Neural cell (in vitro differentiated cells): ENCODE results near the gene PLD1.

Experiments
- EP300 ChIP-seq: fragments of 450-650 bp; conservative IDR thresholded peaks from 2 replicates; pipeline ENCODE4 v1.6.1; 2014; ENCODE audit warnings: antibody characterized with exemption, mild to moderate bottlenecking, moderate library complexity; ENCODE audit not compliant: poor library complexity, severe bottlenecking
- EZH2 ChIP-seq: fragments of 200-600, 300-800 bp; shearing (Covaris generic), sonication (generic); IDR thresholded peaks from 2 replicates; pipeline ENCODE4 v1.6.1; 2014; ENCODE audit warnings: antibody characterized with exemption, low read length, borderline replicate concordance, mild to moderate bottlenecking; ENCODE audit not compliant: insufficient read depth, poor library complexity, severe bottlenecking
- POLR2AphosphoS5 ChIP-seq: IDR thresholded peaks from 2 replicates; pipeline ENCODE4 v1.6.1; 2012
- RAD21 ChIP-seq: fragments of 450-650 bp; conservative IDR thresholded peaks from 2 replicates; pipeline ENCODE4 v1.6.1; 2014; ENCODE audit warnings: antibody characterized with exemption, mild to moderate bottlenecking, moderate library complexity
- SMC3 ChIP-seq: fragments of 450-650 bp; conservative IDR thresholded peaks from 2 replicates; pipeline ENCODE4 v1.6.1; 2014; ENCODE audit warnings: antibody characterized with exemption, mild to moderate bottlenecking, moderate library complexity; ENCODE audit not compliant: poor library complexity
- TAF1 ChIP-seq: IDR thresholded peaks from 2 replicates; pipeline ENCODE4 v1.6.1; 2012; ENCODE audit warnings: low read depth
- TF ChIP-seq, protein P1 (sequence below): fragments of 450-650 bp; IDR thresholded peaks from 2 replicates; pipeline ENCODE4 v1.5.1; 2014; ENCODE audit warnings: antibody characterized with exemption, mild to moderate bottlenecking, moderate library complexity; ENCODE audit not compliant: poor library complexity, severe bottlenecking
- TF ChIP-seq, protein P2 (sequence below): IDR thresholded peaks from 2 replicates; pipeline ENCODE4 v1.6.1; 2012; ENCODE audit warnings: borderline replicate concordance

DNA sequence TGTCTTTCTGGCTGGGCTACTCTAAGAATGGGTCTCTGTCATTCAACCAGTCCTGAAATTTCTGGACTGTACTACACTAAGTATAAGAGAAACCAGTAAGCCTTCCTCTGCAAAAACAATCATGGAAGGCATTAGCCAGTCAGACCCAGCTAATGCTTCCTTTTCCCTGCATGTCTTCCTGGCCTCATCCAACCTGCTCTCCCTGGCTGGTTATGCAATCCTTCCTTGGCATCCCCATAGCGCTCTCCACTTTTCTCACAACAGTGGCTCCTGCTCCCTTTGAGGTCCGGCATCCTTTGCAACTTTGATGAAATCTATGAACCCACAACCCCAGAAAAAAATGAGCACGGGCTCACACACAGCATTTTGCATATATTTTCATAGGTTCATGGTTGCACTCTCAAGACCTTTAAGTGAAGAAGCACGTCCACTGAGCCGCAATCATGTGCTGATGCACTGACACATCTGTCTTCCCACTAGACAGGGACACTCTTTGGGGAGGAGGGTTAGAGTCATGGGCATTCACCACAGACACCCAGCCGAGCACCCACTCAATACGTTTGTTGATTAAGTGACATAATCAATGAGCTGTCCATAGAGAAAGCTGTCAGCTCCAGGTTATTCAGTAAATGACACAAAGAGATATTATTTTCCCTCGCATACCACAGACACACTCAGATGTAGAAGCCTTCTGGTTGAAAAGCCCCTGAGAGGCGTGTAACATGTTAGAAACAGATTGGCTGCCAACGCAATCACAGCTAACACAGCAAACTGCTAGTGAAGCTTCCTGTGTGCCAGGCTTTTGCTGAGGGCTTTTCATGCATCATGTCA is 66.7 kb downstream of the PLD1 start:
- TF ChIP-seq, protein P1, sequence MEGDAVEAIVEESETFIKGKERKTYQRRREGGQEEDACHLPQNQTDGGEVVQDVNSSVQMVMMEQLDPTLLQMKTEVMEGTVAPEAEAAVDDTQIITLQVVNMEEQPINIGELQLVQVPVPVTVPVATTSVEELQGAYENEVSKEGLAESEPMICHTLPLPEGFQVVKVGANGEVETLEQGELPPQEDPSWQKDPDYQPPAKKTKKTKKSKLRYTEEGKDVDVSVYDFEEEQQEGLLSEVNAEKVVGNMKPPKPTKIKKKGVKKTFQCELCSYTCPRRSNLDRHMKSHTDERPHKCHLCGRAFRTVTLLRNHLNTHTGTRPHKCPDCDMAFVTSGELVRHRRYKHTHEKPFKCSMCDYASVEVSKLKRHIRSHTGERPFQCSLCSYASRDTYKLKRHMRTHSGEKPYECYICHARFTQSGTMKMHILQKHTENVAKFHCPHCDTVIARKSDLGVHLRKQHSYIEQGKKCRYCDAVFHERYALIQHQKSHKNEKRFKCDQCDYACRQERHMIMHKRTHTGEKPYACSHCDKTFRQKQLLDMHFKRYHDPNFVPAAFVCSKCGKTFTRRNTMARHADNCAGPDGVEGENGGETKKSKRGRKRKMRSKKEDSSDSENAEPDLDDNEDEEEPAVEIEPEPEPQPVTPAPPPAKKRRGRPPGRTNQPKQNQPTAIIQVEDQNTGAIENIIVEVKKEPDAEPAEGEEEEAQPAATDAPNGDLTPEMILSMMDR = no peak
- TF ChIP-seq POLR2AphosphoS5 = no peak
- no peak for TF ChIP-seq SMC3
- TF ChIP-seq TAF1 = no peak
- TF ChIP-seq, protein P2, sequence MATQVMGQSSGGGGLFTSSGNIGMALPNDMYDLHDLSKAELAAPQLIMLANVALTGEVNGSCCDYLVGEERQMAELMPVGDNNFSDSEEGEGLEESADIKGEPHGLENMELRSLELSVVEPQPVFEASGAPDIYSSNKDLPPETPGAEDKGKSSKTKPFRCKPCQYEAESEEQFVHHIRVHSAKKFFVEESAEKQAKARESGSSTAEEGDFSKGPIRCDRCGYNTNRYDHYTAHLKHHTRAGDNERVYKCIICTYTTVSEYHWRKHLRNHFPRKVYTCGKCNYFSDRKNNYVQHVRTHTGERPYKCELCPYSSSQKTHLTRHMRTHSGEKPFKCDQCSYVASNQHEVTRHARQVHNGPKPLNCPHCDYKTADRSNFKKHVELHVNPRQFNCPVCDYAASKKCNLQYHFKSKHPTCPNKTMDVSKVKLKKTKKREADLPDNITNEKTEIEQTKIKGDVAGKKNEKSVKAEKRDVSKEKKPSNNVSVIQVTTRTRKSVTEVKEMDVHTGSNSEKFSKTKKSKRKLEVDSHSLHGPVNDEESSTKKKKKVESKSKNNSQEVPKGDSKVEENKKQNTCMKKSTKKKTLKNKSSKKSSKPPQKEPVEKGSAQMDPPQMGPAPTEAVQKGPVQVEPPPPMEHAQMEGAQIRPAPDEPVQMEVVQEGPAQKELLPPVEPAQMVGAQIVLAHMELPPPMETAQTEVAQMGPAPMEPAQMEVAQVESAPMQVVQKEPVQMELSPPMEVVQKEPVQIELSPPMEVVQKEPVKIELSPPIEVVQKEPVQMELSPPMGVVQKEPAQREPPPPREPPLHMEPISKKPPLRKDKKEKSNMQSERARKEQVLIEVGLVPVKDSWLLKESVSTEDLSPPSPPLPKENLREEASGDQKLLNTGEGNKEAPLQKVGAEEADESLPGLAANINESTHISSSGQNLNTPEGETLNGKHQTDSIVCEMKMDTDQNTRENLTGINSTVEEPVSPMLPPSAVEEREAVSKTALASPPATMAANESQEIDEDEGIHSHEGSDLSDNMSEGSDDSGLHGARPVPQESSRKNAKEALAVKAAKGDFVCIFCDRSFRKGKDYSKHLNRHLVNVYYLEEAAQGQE = no peak
- TF ChIP-seq EP300 = peak; percentile 48
- TF ChIP-seq RAD21 = no peak
- TF ChIP-seq EZH2 = no peak
